Measurements from ENCODE around the gene ZNHIT2. TPM values are rescaled to one million over a fixed set of nuclear protein-coding genes. Genes with fewer than 3 reads are reported as not detected.

Gene ZNHIT2
- total RNA-seq, 1 donor from 2014 or later, result 6.1 TPM

DNA sequence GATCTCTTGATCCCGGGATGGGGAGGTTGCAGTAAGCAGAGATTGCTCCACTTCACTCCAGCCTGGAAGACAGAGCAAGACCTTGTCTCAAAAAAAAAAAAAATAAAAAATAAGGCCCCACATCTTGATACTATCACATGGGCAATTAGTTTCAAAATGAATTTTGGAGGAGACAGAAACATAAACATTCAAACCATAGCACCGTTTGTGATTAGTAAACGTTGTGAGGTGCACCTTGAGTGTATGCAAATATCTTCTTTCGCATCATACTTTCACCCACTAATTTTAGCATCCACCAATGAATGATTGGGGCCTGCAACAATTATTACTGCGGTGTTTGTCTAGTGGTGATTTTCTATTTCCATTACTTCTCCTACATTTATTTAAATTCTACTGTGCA, 41.5 kb upstream of the ZNHIT2 start:
- intact Hi-C loops (cut with micrococcal nuclease), result no loop called here
- TF ChIP-seq, protein P1, sequence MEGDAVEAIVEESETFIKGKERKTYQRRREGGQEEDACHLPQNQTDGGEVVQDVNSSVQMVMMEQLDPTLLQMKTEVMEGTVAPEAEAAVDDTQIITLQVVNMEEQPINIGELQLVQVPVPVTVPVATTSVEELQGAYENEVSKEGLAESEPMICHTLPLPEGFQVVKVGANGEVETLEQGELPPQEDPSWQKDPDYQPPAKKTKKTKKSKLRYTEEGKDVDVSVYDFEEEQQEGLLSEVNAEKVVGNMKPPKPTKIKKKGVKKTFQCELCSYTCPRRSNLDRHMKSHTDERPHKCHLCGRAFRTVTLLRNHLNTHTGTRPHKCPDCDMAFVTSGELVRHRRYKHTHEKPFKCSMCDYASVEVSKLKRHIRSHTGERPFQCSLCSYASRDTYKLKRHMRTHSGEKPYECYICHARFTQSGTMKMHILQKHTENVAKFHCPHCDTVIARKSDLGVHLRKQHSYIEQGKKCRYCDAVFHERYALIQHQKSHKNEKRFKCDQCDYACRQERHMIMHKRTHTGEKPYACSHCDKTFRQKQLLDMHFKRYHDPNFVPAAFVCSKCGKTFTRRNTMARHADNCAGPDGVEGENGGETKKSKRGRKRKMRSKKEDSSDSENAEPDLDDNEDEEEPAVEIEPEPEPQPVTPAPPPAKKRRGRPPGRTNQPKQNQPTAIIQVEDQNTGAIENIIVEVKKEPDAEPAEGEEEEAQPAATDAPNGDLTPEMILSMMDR (IDR thresholded peaks at IDR 0.05; ENCODE audit: borderline replicate concordance), result no peak
- no peaks in the 10 kb centered on the region for H3K36me3 ChIP-seq
- no peak overlapping the region for H3K27ac ChIP-seq (replicated peaks)
- DNase-seq, result no peak
- no peaks in the 10 kb centered on the region for H3K9me3 ChIP-seq (replicated peaks)
- no peaks in the 10 kb centered on the region for H3K27me3 ChIP-seq (ENCODE audit: low read depth)
- H3K4me3 ChIP-seq, result no peak overlapping the region
- H3K4me1 ChIP-seq, result no peaks in the 10 kb centered on the region

DNA sequence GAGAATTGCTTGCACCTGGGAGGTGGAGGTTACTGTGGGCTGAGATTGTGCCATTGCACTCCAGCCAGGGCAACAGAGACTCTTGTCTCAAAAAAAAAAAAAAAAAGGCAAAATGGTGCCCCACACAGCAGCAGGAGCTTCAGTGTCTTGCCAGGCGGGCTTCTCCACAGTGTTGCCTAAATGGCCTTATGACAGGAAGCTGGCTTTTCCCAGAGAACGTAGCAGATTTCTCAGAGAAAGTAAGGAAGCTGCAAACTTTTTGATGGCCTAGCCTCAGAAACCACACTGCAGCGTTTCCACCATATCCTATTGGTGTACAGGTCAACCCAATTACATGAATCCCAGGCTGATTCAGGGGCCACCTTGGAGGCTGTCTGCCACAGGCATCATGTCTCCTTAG, 39.8 kb upstream of the ZNHIT2 start:
- Histone ChIP-seq H3K9me3 (replicated peaks) (no peaks in the 10 kb centered on the region), H3K27ac (replicated peaks) (no peak overlapping the region), H3K4me1 (no peaks in the 10 kb centered on the region), H3K27me3 (ENCODE audit: low read depth) (no peaks in the 10 kb centered on the region), H3K4me3 (no peak overlapping the region), H3K36me3 (no peaks in the 10 kb centered on the region)
- TF ChIP-seq, protein P1 (IDR thresholded peaks at IDR 0.05; ENCODE audit: borderline replicate concordance), result no peak
- DNase-seq, result no peak
- intact Hi-C loops (cut with micrococcal nuclease), result no loop called here

DNA sequence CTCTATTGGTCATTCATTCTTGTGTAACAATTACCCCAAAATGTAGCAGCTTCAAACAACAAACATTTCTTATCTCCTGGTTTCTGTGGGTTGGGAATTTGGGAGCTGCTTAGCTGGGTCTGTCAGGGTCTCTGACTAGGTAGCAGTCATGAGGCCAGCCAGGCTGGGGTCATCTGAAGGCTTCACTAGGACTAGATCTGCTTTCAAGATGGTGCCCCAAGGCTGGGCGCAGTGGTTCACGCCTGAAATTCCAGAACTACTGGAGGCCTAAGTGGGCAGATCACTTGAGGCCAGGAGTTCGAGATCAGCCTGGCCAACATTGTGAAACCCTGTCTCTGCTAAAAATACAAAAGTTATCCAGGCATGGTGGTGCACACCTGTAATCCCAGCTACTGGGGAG, 39.4 kb upstream of the ZNHIT2 start:
- Histone ChIP-seq H3K4me3 (no peak overlapping the region), H3K36me3 (no peaks in the 10 kb centered on the region), H3K27me3 (ENCODE audit: low read depth) (no peaks in the 10 kb centered on the region), H3K27ac (replicated peaks) (no peak overlapping the region), H3K9me3 (replicated peaks) (no peaks in the 10 kb centered on the region), H3K4me1 (no peaks in the 10 kb centered on the region)
- no peak for DNase-seq
- intact Hi-C loops (cut with micrococcal nuclease), result no loop called here
- TF ChIP-seq, protein P1 (IDR thresholded peaks at IDR 0.05; ENCODE audit: borderline replicate concordance), result no peak

DNA sequence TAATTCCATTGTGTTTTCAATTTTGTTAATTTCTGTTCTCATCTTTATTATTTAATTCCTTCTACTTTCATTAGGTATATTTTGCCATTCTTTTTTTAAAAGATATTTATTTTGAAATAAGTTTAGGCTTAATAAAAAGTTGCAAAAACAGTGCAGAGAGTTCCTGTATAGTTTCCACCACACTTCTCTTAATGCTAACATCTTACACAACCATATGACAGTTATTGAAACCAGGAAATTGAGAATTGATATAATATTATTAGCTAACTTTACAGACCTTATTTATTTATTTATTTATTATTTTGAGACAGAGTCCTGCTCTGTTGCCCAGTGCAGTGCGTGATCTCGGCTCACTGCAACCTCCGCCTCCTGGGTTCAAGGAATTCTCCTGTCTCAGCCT, 38.8 kb upstream of the ZNHIT2 start:
- Histone ChIP-seq H3K9me3 (replicated peaks) (no peaks in the 10 kb centered on the region), H3K4me3 (no peak overlapping the region), H3K27ac (replicated peaks) (no peak overlapping the region), H3K36me3 (no peaks in the 10 kb centered on the region), H3K27me3 (ENCODE audit: low read depth) (no peaks in the 10 kb centered on the region), H3K4me1 (peaks cover 5% of the 10 kb centered on the region)
- intact Hi-C loops (cut with micrococcal nuclease), result no loop called here
- no peak for DNase-seq
- TF ChIP-seq, protein P1 (IDR thresholded peaks at IDR 0.05; ENCODE audit: borderline replicate concordance), result no peak

DNA sequence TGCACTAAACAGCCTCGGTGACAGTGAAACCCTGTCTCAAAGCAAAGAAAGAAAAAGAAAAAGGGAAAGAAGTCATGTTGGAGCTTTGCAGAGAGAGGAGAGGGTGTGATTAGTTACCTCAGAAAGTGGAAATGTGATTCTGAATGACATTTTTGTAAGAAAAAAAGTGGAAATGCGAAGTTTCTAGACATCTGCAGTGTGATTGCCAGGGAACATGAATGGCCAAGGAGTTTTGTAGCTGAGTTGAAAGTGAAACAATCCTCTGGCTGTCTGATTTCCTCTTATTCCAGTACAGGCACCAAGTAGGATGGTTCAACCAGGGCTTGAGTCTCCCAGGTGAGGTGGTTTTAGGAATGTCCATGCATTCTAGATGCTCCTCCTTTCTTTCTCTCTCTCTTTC, 34.6 kb upstream of the ZNHIT2 start:
- intact Hi-C loops (cut with micrococcal nuclease), result no loop called here
- H3K27ac ChIP-seq (replicated peaks), result no peak overlapping the region
- no peak for DNase-seq
- H3K27me3 ChIP-seq (ENCODE audit: low read depth), result no peaks in the 10 kb centered on the region
- peaks cover 7% of the 10 kb centered on the region for H3K9me3 ChIP-seq (replicated peaks)
- TF ChIP-seq, protein P1 (IDR thresholded peaks at IDR 0.05; ENCODE audit: borderline replicate concordance), result no peak
- no peak overlapping the region for H3K4me3 ChIP-seq
- H3K36me3 ChIP-seq, result no peaks in the 10 kb centered on the region
- H3K4me1 ChIP-seq, result peaks cover 18% of the 10 kb centered on the region

Measured in left ventricle myocardium inferior (tissue), 1 donor.